GM19468 (cell line): ENCODE data around the gene IFI44L.

Source experiments
- ATAC-seq: cut with Tn5 transposase; IDR thresholded peaks from one replicate; pipeline ENCODE4 v1.9.1; 2021; ENCODE audit warnings: mild to moderate bottlenecking, moderate library complexity, moderate number of reproducible peaks; ENCODE audit not compliant: unreplicated experiment; ENCODE audit errors: extremely low read depth

The IFI44L gene

GRCh38 chr1:78682496-78682895, 62.2 kb downstream of the IFI44L start:
- ATAC-seq, result no peak

- ATAC-seq, result no peak
Measured at GRCh38 chr1:78683079-78683478, 62.8 kb downstream of the IFI44L start.

GRCh38 chr1:78687315-78687714, 67.1 kb downstream of the IFI44L start:
- no peak for ATAC-seq

- no peak for ATAC-seq
Measured at GRCh38 chr1:78687914-78688313, 67.7 kb downstream of the IFI44L start.

- ATAC-seq, result no peak
Measured at GRCh38 chr1:78688697-78689096, 68.4 kb downstream of the IFI44L start.

GRCh38 chr1:78690516-78690915, 70.3 kb downstream of the IFI44L start:
- ATAC-seq, result no peak

GRCh38 chr1:78691995-78692747, 71.9 kb downstream of the IFI44L start:
- ATAC-seq, result no peak
